Stimulated activated CD4-positive, alpha-beta T cell treated with anti-CD3 and anti-CD28 coated beads, Interleukin-2, amount 100 ng/mL, for 48 hours (primary cell): Measurements from ENCODE around the gene SHISA4.
"Not testable (repeated sequence)": the region's sequence is repeated elsewhere in the genome, so short reads cannot be mapped to it uniquely, and the experiment has no call there.

Experiments used
- DNase-seq, 2 donors: peaks; one replicate each; pipeline ENCODE4 v3.0.0-alpha.2; 2020

The SHISA4 gene

GRCh38 chr1:201899683-201900429 lies 11.2 kb downstream of the SHISA4 start:
- no peak for DNase-seq

- DNase-seq = no peak
Observed at GRCh38 chr1:201900476-201900875, 11.8 kb downstream of the SHISA4 start.

GRCh38 chr1:201901036-201901435 lies 12.3 kb downstream of the SHISA4 start:
- not testable (repeated sequence) for DNase-seq

GRCh38 chr1:201902198-201902597 lies 13.5 kb downstream of the SHISA4 start:
- no peak for DNase-seq

DNA sequence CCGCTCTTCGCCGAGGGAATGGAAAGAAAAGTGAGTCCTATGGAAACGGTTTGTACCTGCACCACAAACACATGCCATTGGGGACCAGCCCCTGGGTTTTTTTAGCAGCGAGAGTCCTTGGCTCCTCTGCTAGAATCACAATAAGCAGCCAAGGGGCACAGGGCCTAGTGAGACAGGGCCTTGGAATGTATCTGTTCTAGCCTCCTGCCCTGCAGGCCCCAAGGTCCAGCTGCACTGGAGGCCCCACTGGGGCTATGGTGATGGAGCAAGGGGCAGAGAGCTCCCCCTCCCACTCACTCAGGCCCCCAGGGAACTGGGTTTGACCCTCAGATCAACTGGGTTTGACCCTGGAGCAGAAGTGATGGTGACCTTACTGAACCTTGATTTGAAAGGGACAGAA lies 14.4 kb downstream of the SHISA4 start:
- DNase-seq = no peak

DNA sequence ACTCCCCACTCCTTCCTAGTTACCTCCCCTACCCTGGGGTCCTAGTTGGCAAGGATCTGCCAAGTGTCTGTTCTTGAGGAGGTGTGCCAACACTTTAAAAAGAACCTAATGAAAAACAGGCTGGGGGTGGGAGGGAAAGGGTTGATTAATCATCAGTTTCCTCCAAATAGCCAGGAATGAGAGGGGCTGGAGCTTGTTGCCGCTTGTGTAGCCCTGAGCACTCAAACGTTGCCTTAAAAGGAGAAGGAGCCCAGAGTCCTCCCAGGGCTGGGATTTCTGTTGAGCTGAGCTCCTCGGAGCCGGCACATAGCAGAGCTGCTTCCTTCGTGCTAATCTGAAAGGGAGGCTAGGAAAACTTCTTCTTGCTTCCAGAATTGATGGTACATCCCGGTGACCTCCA lies 15.9 kb downstream of the SHISA4 start:
- no peak for DNase-seq

GRCh38 chr1:201905234-201905890 lies 16.7 kb downstream of the SHISA4 start:
- no peak for DNase-seq

- DNase-seq = no peak
Observed at GRCh38 chr1:201906336-201906735, 17.6 kb downstream of the SHISA4 start.

DNA sequence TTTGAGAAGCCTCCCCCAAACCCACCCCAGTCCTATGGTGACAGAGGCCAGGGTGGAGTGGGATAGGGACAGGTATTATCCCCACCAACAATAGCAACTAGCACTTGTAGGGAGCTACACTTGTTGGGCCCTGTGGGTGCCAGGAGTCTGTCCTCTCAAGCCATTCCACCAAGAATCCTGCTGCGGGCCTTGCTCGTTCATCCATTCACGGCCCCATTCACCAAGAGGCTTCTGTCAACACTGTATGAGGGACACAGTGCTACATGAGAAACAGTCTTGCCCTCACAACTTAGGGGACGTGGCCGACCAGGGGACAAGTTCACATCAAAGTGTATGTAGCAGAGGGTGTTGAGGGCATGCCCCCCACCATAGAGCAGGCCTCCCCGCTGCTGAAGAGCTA lies 18.9 kb downstream of the SHISA4 start:
- DNase-seq = no peak

DNA sequence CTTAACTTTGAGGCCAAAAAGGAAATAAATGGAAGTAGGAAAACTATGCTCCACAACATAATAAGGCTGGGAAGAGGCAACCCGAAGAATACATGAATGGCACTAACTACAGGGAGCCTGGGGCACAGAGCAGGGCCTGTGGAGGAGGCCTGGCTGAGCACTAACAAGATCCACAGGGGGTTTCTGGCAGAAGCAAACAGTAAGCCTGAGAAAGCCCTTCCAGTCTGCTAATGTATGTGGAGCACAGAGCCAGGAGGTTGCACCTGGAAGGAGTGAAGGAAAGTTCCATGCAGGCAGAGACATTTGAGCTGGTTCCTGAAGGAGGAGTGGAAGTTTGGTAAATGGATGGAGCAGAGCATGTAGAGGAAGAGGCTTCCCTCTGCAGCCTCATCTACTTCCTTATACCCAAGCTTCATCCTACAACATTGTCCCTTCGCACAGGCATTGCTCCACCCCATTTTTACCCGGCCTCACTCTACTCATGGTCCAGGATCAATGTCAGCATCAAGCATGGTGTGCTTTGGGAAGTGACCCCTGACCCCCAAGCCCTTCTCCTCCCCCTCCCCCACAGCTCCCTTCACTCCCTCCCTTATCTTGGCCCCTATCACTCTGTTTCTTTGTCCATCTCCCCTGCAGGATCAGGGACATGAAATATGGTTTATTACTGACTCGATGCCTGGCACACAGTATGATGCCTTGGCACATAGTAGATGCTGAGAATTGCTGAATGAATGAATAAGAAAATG lies 23.3 kb downstream of the SHISA4 start:
- DNase-seq = no peak

DNA sequence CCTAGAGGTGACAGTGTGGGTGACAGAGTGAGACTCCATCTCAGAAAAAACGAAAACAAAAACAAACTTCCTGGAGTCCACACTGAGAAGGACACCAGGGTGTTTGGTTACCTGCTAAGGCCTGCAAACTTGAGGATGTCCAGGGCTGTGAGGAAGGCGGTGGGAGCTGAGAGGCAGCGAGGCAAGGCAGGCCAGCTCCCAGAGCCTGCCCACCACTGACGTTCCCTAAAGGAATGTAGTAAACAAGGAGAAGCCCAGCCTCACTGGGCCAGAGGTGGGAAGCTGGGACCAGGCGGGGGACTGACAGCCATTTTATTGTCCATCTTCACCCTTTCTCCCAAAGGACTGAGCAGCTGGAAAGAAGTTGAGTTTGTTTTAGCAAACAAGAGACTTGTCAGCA lies 24.1 kb downstream of the SHISA4 start:
- DNase-seq = no peak

GRCh38 chr1:201914456-201915235 lies 25.9 kb downstream of the SHISA4 start:
- no peak for DNase-seq

GRCh38 chr1:201916649-201917249 lies 28.1 kb downstream of the SHISA4 start:
- no peak for DNase-seq

DNA sequence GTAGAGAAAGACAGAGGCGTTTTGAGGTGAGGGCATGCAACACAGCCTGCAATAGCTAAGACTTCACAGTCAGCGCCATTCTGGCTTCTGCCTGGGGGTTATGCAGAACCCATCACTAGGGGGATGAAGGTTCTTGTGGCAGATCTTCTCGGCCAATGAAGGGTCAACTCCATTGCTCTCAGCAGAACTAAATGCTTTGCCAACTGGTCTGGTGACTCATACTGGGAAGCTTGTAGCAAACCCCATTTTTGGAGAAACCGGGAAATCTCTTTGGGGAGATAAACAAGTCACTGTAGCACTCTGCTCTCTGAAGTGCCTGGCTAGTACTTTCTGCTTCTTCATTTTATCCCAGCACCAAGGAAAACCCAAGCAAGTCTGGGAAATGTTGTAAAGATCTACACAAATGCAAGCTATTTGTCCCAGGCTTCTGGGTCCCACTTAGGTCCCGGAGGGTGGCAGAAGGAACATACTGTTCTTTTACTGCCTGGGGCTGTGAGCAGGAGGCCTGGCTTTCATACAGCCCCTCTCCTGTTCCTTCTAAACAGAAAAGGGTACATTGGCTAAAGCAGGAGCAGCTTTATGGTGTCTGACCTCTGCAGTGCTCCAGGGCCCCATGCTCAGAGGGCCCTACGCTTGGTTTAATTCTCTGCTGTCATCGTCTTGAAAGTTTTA lies 28.8 kb downstream of the SHISA4 start:
- no peak for DNase-seq

GRCh38 chr1:201918343-201918742 lies 29.6 kb downstream of the SHISA4 start:
- no peak for DNase-seq

DNA sequence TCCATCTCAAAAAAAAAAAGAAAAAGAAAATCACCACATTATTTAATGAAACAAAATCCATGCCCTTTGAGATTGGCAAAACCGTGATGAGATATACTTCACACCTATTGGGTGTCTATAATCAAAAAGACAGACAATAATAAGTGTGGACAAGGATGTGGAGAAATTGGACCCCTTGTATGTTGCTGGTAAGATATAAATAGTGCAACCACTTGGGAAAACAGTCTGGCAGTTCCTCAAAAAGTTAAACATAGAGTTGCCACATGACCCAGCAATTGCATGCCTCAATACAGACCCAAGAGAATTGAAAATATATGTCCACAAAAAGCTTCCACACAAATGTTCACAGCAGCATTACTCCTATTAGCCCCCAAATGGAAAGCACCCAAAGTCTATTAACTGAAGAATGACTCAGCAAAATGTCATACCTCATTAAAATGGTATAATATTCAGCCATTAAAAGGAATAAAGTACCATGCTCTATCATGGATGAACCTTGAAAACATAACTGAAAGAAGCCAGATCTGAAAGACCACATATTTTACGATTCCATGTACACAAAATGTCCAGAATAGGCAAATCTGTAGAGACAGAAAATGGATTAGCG lies 33.4 kb downstream of the SHISA4 start:
- no peak for DNase-seq

- no peak for DNase-seq
Observed at GRCh38 chr1:201925301-201925567, 36.5 kb downstream of the SHISA4 start.

DNA sequence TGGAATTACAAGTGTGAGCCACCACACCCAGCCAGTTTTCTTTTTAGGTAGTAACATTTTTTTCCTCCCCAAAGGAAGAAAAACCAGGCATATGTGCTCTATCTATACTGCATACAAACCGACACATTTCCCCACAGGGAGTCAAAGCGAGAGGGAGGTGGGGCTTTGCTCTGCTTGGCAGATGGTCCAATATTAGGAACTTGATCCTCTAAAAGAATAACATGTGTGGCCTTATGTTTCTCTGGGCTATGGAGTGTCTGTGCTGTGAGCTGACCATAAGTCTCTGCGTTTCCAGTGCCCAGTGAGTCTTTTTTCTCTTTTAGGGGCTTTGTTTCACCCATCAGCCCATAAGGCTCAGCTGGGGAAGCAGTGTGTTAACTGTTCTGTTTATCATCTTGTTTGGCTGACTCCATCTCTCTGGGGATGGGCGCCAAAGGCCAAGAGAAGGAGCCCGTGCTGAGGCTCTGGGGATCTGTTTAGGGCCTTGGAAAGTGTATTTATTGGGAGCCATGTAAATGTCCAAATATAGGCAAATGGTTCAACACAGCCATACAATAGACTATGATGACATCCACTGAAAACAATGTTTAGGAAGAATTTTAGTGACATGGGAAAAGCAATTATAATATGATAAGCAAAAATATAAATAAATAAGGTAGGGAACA lies 37.4 kb downstream of the SHISA4 start:
- no peak for DNase-seq

- DNase-seq = no peak
Observed at GRCh38 chr1:201928266-201928665, 39.6 kb downstream of the SHISA4 start.

GRCh38 chr1:201930137-201930536 lies 41.4 kb downstream of the SHISA4 start:
- DNase-seq = no peak

DNA sequence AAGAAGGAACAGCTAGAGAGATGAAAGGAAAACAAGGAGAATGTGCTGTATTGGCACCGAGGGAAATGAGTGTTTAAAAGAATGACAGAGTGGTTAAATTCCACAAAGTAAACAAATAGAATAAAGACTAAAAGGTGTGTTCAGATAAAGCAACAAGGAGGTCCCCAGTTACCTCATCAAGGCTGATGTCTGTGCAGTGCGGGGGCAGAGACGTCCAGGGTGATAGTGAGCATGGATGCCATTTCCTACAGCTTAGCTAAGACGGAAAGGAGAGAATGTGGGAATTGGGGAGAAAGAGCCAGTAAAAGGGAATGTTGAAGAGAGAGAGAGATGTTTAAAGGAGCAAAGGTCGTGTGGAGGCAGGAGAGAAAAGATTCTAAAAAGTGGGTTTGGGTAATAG lies 42.1 kb downstream of the SHISA4 start:
- no peak for DNase-seq
